ENCODE measurements around the gene AEBP1.

DNA sequence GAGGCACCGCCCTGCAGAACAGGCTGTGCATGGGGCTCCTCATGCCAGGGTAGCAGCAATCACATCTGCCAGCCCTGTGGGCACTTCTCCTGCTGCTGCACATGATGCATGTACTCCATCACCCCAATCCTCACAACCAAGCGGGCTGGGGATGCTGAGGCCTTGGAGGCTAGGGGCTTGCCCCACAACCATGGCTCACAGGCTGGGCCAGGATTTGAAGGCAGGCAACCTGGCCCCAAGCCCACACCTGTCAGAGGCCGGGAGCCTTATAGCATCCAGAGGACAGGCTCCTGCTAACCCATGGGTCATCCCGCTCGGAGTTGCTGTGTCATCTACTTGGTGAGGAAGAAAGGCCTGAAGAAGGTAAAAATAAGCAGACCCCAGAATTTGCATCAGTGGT, 24.0 kb upstream of the AEBP1 start:
- TF ChIP-seq MYBL2 (IDR thresholded peaks at IDR 0.05; ENCODE audit: low read depth) (no peak), MYBL2 (CRISPR knock-in tag; IDR thresholded peaks at IDR 0.05; ENCODE audit: borderline replicate concordance) (no peak), ZNF239 (CRISPR knock-in tag; IDR thresholded peaks at IDR 0.05) (no peak)
